Spleen (tissue), 7 donors: ENCODE results near the gene GPR35.

Source experiments
- CTCF ChIP-seq, 11 experiments: fragments of 200-600 bp in 7 of 11; fragments of 450-650 bp in 4 of 11; sonication (generic) in 4 of 11; IDR thresholded peaks in 8 of 11; conservative IDR thresholded peaks in 3 of 11; 1 replicate in 7 of 11; 2 replicates in 4 of 11; pipeline versions ENCODE4 v1.4.0 to v1.8.0; 2016 to 2021; ENCODE audit warnings: antibody characterized with exemption in 11 of 11, inconsistent platforms in 4 of 11, mild to moderate bottlenecking in 1 of 11
- POLR2A ChIP-seq, 3 donors: fragments of 450-650 bp; IDR thresholded peaks; one replicate each; pipeline ENCODE4 v1.5.1; 2017; ENCODE audit warnings: antibody characterized with exemption in 3 of 3, mild to moderate bottlenecking in 1 of 3
- POLR2AphosphoS5 ChIP-seq, 3 donors: sonication (generic); formaldehyde crosslinking; IDR thresholded peaks; one replicate each; pipeline ENCODE4 v1.5.1; 2017; ENCODE audit warnings: antibody characterized with exemption in 3 of 3
- donor health status: DM: no; HTN: no; CAD: no; lungs with moderate emphysema.
- donor health status: DM: no; HTN: no; CAD: no.
- donor health status: DM: no; HTN: no; CAD: no.

GRCh38 chr2:240604939-240605716 is 20.2 kb upstream of the GPR35 start:
- TF ChIP-seq CTCF (IDR thresholded peaks at IDR 0.05 in 8 of 11, conservative IDR thresholded peaks at IDR 0.05 in 3 of 11) (no peak), POLR2AphosphoS5 (IDR thresholded peaks at IDR 0.05) (peak in 1 of 3 donors; percentile 25), POLR2A (IDR thresholded peaks at IDR 0.05) (no peak)
